Measurements from ENCODE around the gene ITM2C. TPM values are rescaled to one million over a fixed set of nuclear protein-coding genes. Genes with fewer than 3 reads are reported as not detected.

ITM2C gene
- total and polyA plus RNA-seq, 9 donors = 52.3 to 96.2 (median 67.8) TPM

- no peak for TF ChIP-seq EP300 (IDR thresholded peaks at IDR 0.05)
- no peak for TF ChIP-seq POLR2A (IDR thresholded peaks at IDR 0.05)
- TF ChIP-seq CTCF (IDR thresholded peaks at IDR 0.05) = no peak
- Histone ChIP-seq H3K9me3 (peaks cover 0 to 2% of the 10 kb centered on the region in 2 donors), H3K27ac (no peak overlapping the region), H3K27me3 (no peaks in the 10 kb centered on the region), H3K4me1 (ENCODE audit: insufficient read depth) (no peaks in the 10 kb centered on the region), H3K36me3 (no peaks in the 10 kb centered on the region), H3K4me3 (no peak overlapping the region)
- intact Hi-C loops (cut with DNase I) = no loop called here
- WGBS, 3 donors = 70 to 77% (median 70%) methylated on average over 7 of the region's 7 CpGs
- DNase-seq = no peak
These were observed 14.4 kb upstream of the ITM2C start for GRCh38 chr2:230850358-230850658.

DNA sequence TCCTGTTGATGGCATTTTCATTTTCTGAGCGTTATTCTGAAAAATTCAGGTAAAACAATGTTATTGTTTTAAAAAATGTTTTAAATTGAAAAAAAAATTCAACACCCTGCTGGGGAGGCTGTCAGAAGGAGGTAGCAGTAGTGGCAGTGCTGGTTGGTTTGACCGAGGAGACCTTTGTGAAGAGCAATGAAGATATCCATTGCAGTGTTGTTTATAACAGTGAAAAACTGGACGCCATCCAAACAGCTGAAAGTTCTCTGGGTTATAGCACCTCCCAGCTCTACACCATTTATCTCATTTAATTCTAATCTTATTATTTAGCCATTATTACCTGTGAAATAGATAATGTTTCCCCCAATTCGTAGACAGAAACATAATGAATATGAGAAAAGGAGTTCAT, 12.6 kb upstream of the ITM2C start:
- 75 to 82% (median 76%) methylated on average over 4 of the region's 4 CpGs for WGBS, 3 donors
- no peaks in the 10 kb centered on the region for H3K4me1 ChIP-seq (ENCODE audit: insufficient read depth)
- no peak for TF ChIP-seq POLR2A (IDR thresholded peaks at IDR 0.05)
- TF ChIP-seq CTCF (IDR thresholded peaks at IDR 0.05) = no peak
- no peak for TF ChIP-seq EP300 (IDR thresholded peaks at IDR 0.05)
- H3K9me3 ChIP-seq = no peaks in the 10 kb centered on the region
- H3K36me3 ChIP-seq = no peaks in the 10 kb centered on the region
- no peak overlapping the region for H3K27ac ChIP-seq
- intact Hi-C loops (cut with DNase I) = no loop called here
- no peak for DNase-seq
- no peaks in the 10 kb centered on the region for H3K27me3 ChIP-seq
- H3K4me3 ChIP-seq = no peak overlapping the region

DNA sequence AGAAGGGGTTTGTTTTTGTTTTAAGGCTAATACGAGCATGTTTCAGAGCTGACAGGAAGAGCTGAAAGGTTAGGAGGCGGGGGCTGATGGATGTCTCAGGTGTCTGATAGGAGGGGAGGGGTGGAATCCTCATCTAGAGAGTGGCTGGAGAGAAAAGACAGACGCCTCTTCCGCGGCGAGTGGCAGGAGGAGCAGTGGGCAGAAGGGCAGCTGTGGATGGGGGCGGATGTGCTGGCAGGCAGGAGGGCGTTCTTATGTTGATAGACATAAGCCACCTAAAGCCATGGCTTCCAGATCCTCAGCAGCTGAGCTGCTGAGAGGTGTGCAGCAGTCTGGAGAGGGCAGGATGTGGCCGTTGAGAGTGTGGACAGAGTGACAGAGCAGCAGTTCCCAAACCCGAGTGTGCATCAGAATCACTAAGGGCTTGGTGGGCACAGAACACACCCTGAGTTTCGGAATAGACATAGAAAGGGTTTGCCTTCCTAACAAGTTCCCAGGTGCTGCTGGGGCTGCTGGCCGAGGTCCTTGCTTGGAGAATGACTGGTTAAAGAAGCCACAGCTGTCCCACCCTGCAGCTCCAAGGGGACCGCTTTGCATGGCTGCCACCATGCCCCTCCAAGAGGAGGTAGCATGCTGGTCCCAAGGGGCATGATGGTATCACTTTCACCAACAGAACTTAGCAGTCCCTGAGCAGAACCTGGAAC, 3.0 kb upstream of the ITM2C start:
- no peak for TF ChIP-seq POLR2A (IDR thresholded peaks at IDR 0.05)
- TF ChIP-seq EP300 (IDR thresholded peaks at IDR 0.05) = no peak
- TF ChIP-seq CTCF (IDR thresholded peaks at IDR 0.05) = no peak
- H3K27ac ChIP-seq = no peak overlapping the region
- H3K9me3 ChIP-seq = no peaks in the 10 kb centered on the region
- intact Hi-C loops (cut with DNase I) = no loop called here
- no peak for DNase-seq
- no peaks in the 10 kb centered on the region for H3K27me3 ChIP-seq
- peaks cover 7% of the 10 kb centered on the region for H3K4me1 ChIP-seq (ENCODE audit: insufficient read depth)
- H3K36me3 ChIP-seq = no peaks in the 10 kb centered on the region
- no peak overlapping the region for H3K4me3 ChIP-seq
- WGBS, 3 donors = 40 to 44% (median 41%) methylated on average over 13 of the region's 13 CpGs

DNA sequence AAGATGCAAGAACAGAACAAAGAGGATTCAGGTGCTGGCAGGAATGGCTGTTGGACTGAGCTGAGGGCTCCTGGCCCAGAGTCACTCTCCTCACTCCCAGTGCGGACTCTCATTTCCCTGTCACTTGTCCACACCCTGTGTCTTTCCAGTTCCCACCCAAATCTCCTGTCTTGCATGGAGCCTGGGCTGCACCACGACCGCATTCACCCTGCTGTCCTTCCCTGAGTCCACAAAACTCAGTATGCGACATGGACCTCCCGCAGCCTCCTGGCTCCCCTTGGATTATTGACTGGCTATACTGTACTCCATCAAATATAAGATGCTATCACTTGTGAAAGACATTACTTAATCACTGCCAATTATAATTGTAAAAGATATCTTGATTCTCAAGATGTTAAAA, 2.5 kb upstream of the ITM2C start:
- intact Hi-C loops (cut with DNase I) = no loop called here
- DNase-seq = no peak
- TF ChIP-seq CTCF (IDR thresholded peaks at IDR 0.05) = no peak
- no peak for TF ChIP-seq EP300 (IDR thresholded peaks at IDR 0.05)
- TF ChIP-seq POLR2A (IDR thresholded peaks at IDR 0.05) = no peak
- no peaks in the 10 kb centered on the region for H3K36me3 ChIP-seq
- WGBS, 3 donors = 87 to 94% (median 89%) methylated on average over 5 of the region's 5 CpGs
- H3K27ac ChIP-seq = no peak overlapping the region
- H3K9me3 ChIP-seq = no peaks in the 10 kb centered on the region
- peaks cover 7% of the 10 kb centered on the region for H3K4me1 ChIP-seq (ENCODE audit: insufficient read depth)
- no peaks in the 10 kb centered on the region for H3K27me3 ChIP-seq
- H3K4me3 ChIP-seq = no peak overlapping the region

Data from ovary (tissue), 9 donors.